Suprapubic skin (tissue), 4 donors: ENCODE results near the gene SRPRB. TPM values are rescaled to one million over a fixed set of nuclear protein-coding genes. Genes with fewer than 3 reads are reported as not detected.

ENCODE experiments used
- DNase-seq, 2 donors: peaks; one replicate each; pipeline ENCODE4 v3.0.0-alpha.2; 2019; ENCODE audit warnings: low spot score in 2 of 2
- H3K27ac ChIP-seq: fragments of 200-600 bp; sonication (generic); one replicate; pipeline ENCODE4 v1.5.1; 2019
- H3K27me3 ChIP-seq: fragments of 200-600 bp; sonication (generic); one replicate; pipeline ENCODE4 v1.5.1; 2019
- H3K36me3 ChIP-seq: fragments of 200-600 bp; sonication (generic); one replicate; pipeline ENCODE4 v1.5.1; 2019
- H3K4me1 ChIP-seq: fragments of 200-600 bp; sonication (generic); one replicate; pipeline ENCODE4 v1.5.1; 2019
- H3K4me3 ChIP-seq: fragments of 200-600 bp; sonication (generic); one replicate; pipeline ENCODE4 v1.5.1; 2019; ENCODE audit warnings: mild to moderate bottlenecking
- H3K9me3 ChIP-seq: fragments of 200-600 bp; sonication (generic); one replicate; pipeline ENCODE4 v1.5.1; 2019
- EP300 ChIP-seq: sonication (generic); formaldehyde crosslinking; IDR thresholded peaks from one replicate; pipeline ENCODE4 v1.6.1; 2017; ENCODE audit warnings: antibody characterized with exemption
- POLR2A ChIP-seq, 2 donors: fragments of 450-650 bp; IDR thresholded peaks; one replicate each; pipeline ENCODE4 v1.6.1; 2017; ENCODE audit warnings: antibody characterized with exemption in 2 of 2, mild to moderate bottlenecking in 2 of 2, moderate library complexity in 2 of 2
- POLR2AphosphoS5 ChIP-seq, 3 donors: sonication (generic); formaldehyde crosslinking; IDR thresholded peaks; one replicate each; pipeline ENCODE4 v1.6.1; 2017; ENCODE audit warnings: antibody characterized with exemption in 3 of 3
- WGBS: methylation state at CpG from one replicate; pipeline ENCODE4 v1.1.5; 2018; 5-methylcytosine and 5-hydroxymethylcytosine counted together
- total RNA-seq, 4 donors: library from RNA; depleted of rRNA; stranded (reverse); fragments of >200 nt; gene quantifications; one replicate each; pipeline ENCODE4 v1.1.0, GENCODE V29; 2016
- TF ChIP-seq, protein P1 (sequence below), 2 donors: fragments of 200-600 bp in 1 of 2; fragments of 450-650 bp in 1 of 2; sonication (generic) in 1 of 2; IDR thresholded peaks; one replicate each; pipeline ENCODE4 v1.5.1; 2016 to 2019; ENCODE audit warnings: antibody characterized with exemption in 2 of 2, mild to moderate bottlenecking in 1 of 2, moderate library complexity in 1 of 2

SRPRB gene
- total RNA-seq, 4 donors from 2014 or later: 21.1 to 36.5 (median 23.8) TPM

DNA sequence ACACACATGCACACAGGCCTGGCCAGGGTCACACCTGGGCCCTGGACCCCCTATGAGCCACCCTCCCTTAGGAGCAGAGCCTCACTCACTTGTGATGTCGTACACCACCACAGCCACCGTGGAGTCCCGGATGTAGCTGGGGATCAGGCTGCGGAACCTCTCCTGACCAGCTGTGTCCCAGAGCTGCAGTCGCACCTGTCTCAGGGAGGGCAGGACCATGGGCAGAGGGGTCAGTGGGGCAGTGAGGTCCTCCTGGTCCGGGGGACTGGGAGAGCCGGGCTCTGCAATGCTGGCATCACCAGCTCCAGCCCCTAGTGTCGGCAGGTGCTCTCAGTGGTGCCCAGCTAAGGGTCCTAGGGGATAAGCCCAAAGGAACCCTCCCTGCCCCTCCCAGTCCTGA is 35.6 kb downstream of the SRPRB start:
- Histone ChIP-seq H3K4me1 (no peaks in the 10 kb centered on the region), H3K4me3 (no peak overlapping the region), H3K36me3 (no peaks in the 10 kb centered on the region), H3K27ac (no peak overlapping the region), H3K9me3 (no peaks in the 10 kb centered on the region), H3K27me3 (no peaks in the 10 kb centered on the region)
- no peak for DNase-seq
- 100% methylated on average over 2 of the region's 8 CpGs for WGBS
- TF ChIP-seq EP300 (no peak), POLR2A (IDR thresholded peaks at IDR 0.05) (no peak), POLR2AphosphoS5 (IDR thresholded peaks at IDR 0.05) (no peak)
- TF ChIP-seq, protein P1, sequence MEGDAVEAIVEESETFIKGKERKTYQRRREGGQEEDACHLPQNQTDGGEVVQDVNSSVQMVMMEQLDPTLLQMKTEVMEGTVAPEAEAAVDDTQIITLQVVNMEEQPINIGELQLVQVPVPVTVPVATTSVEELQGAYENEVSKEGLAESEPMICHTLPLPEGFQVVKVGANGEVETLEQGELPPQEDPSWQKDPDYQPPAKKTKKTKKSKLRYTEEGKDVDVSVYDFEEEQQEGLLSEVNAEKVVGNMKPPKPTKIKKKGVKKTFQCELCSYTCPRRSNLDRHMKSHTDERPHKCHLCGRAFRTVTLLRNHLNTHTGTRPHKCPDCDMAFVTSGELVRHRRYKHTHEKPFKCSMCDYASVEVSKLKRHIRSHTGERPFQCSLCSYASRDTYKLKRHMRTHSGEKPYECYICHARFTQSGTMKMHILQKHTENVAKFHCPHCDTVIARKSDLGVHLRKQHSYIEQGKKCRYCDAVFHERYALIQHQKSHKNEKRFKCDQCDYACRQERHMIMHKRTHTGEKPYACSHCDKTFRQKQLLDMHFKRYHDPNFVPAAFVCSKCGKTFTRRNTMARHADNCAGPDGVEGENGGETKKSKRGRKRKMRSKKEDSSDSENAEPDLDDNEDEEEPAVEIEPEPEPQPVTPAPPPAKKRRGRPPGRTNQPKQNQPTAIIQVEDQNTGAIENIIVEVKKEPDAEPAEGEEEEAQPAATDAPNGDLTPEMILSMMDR (IDR thresholded peaks at IDR 0.05): no peak

GRCh38 chr3:133842158-133842557 is 36.5 kb downstream of the SRPRB start:
- Histone ChIP-seq H3K4me1 (no peaks in the 10 kb centered on the region), H3K36me3 (no peaks in the 10 kb centered on the region), H3K27me3 (no peaks in the 10 kb centered on the region), H3K4me3 (no peak overlapping the region), H3K9me3 (no peaks in the 10 kb centered on the region), H3K27ac (no peak overlapping the region)
- TF ChIP-seq EP300 (no peak), POLR2AphosphoS5 (IDR thresholded peaks at IDR 0.05) (no peak), POLR2A (IDR thresholded peaks at IDR 0.05) (no peak)
- TF ChIP-seq, protein P1 (IDR thresholded peaks at IDR 0.05): no peak
- WGBS: 80% methylated on average over 2 of the region's 4 CpGs
- no peak for DNase-seq

DNA sequence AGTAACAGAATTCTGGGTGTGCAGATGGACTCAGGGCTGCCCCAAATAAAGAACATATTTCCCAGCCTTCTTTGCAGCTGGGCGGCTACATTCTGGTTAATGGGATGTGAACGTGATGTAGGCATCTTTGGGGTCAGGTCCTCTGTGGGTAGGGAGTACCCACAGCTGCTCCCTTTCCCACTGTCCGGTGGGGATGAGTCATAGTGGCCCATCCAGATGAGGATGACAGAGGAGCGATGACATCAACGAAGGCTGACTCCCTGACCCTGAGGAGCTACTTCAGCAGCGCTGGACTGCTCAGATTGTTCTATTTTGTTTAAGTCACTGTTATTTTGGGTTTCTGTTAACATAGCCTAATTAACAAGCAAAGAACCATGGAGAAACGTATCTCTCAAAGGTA is 38.0 kb downstream of the SRPRB start:
- TF ChIP-seq, protein P1 (IDR thresholded peaks at IDR 0.05): no peak
- TF ChIP-seq EP300: no peak
- TF ChIP-seq POLR2A (IDR thresholded peaks at IDR 0.05): no peak
- TF ChIP-seq POLR2AphosphoS5 (IDR thresholded peaks at IDR 0.05): no peak
- Histone ChIP-seq H3K4me3 (no peak overlapping the region), H3K27ac (no peak overlapping the region), H3K36me3 (no peaks in the 10 kb centered on the region), H3K9me3 (no peaks in the 10 kb centered on the region), H3K4me1 (no peaks in the 10 kb centered on the region), H3K27me3 (no peaks in the 10 kb centered on the region)
- WGBS: 73% methylated on average over 7 of the region's 7 CpGs
- no peak for DNase-seq

GRCh38 chr3:133845127-133845526 is 39.5 kb downstream of the SRPRB start:
- Histone ChIP-seq H3K27ac (no peak overlapping the region), H3K4me3 (no peak overlapping the region), H3K36me3 (no peaks in the 10 kb centered on the region), H3K4me1 (no peaks in the 10 kb centered on the region), H3K27me3 (no peaks in the 10 kb centered on the region), H3K9me3 (no peaks in the 10 kb centered on the region)
- no peak for TF ChIP-seq EP300
- no peak for TF ChIP-seq POLR2A (IDR thresholded peaks at IDR 0.05)
- TF ChIP-seq, protein P1 (IDR thresholded peaks at IDR 0.05): no peak
- WGBS: 95% methylated on average over 4 of the region's 4 CpGs
- DNase-seq: no peak

DNA sequence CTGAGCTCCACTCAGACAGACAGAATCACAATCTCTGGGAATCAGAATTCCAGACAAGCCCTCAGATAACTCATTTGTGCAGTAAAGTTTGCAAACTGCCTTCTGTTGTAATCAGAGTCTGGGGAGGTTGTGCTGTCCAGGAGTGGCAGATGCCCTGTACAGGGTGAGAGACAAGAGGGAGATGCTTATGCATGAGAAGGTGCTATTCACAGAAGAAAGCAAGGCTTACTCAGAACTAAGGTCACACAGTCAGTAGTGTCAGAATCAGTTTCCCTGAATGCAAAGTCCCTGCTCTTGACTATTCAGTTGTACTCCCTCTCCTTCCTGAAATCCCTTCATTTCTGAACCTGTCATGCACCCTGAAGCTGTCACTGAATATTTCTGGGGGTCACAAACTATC is 43.7 kb downstream of the SRPRB start:
- no peak for DNase-seq
- Histone ChIP-seq H3K27ac (no peak overlapping the region), H3K4me1 (no peaks in the 10 kb centered on the region), H3K27me3 (no peaks in the 10 kb centered on the region), H3K9me3 (no peaks in the 10 kb centered on the region), H3K36me3 (no peaks in the 10 kb centered on the region), H3K4me3 (no peak overlapping the region)
- TF ChIP-seq EP300 (no peak), POLR2AphosphoS5 (IDR thresholded peaks at IDR 0.05) (no peak)
- TF ChIP-seq, protein P1 (IDR thresholded peaks at IDR 0.05): no peak
